PC-9 (cell line): ENCODE results near the gene FAM72A. TPM values are rescaled to one million over a fixed set of nuclear protein-coding genes. Genes with fewer than 3 reads are reported as not detected.
A peak's percentile ranks its signal among the peaks of the same experiment; 100 is the strongest.
"Not testable (repeated sequence)": the region's sequence is repeated elsewhere in the genome, so short reads cannot be mapped to it uniquely, and the experiment has no call there.

Experiments used
- BruUV-seq: library from RNA; stranded (reverse); fragments of 400-500 nt; replicated peaks from 2 replicates; lab custom pipeline; 2021; lab: Mats Ljungman, UMichigan
- CTCF ChIA-PET: fragments of 300-600 bp; sonication (Branson Sonifier 250); formaldehyde crosslinking; loops from one replicate; lab custom pipeline; 2022; ENCODE audit warnings: antibody characterized with exemption; lab: Charles Lee
- POLR2A ChIA-PET: fragments of 300-600 bp; sonication (Branson Sonifier 250); formaldehyde crosslinking; loops from one replicate; lab custom pipeline; 2022; ENCODE audit warnings: antibody characterized with exemption; ENCODE audit not compliant: unreplicated experiment; lab: Charles Lee
- DNase-seq, 2 experiments: peaks; one replicate each; pipeline versions ENCODE4 v3.0.0 to v3.0.0-alpha.2; 2015 to 2022; ENCODE audit warnings: mixed read lengths in 1 of 2
- H2AFZ ChIP-seq: fragments of 200-600 bp; sonication (generic); 2 replicates; pipeline ENCODE4 v1.8.1; 2017; ENCODE audit warnings: antibody characterized with exemption
- H3F3A ChIP-seq: fragments of 200-600 bp; sonication (generic); 2 replicates; pipeline ENCODE4 v1.8.1; 2017; ENCODE audit warnings: antibody characterized with exemption, mild to moderate bottlenecking, low read depth; ENCODE audit not compliant: insufficient read depth
- H3K27ac ChIP-seq: fragments of 200-600 bp; sonication (generic); 2 replicates; pipeline ENCODE4 v1.6.1; 2016; ENCODE audit warnings: mixed run types
- H3K27me3 ChIP-seq: fragments of 200-600 bp; sonication (generic); 2 replicates; pipeline ENCODE4 v1.6.1; 2016; ENCODE audit warnings: low read depth, mixed run types; ENCODE audit not compliant: insufficient read depth
- H3K36me3 ChIP-seq: fragments of 200-600 bp; sonication (generic); 2 replicates; pipeline ENCODE4 v1.6.1; 2016; ENCODE audit warnings: low read depth, mixed run types
- H3K4me1 ChIP-seq: fragments of 200-600 bp; sonication (generic); replicated peaks from 2 replicates; pipeline ENCODE4 v1.6.1; 2016; ENCODE audit warnings: mixed run types; ENCODE audit not compliant: insufficient read depth
- H3K4me2 ChIP-seq: fragments of 200-600 bp; sonication (generic); 2 replicates; pipeline ENCODE4 v1.6.1; 2017; ENCODE audit warnings: mixed run types
- H3K4me3 ChIP-seq: fragments of 200-600 bp; sonication (generic); 2 replicates; pipeline ENCODE4 v1.6.1; 2016; ENCODE audit warnings: mixed run types
- H3K79me2 ChIP-seq: fragments of 200-600 bp; sonication (generic); 2 replicates; pipeline ENCODE4 v1.6.1; 2017; ENCODE audit warnings: low read depth, mixed run types
- H3K9me2 ChIP-seq: fragments of 200-600 bp; sonication (generic); 2 replicates; pipeline ENCODE4 v1.8.1; 2017; ENCODE audit warnings: mild to moderate bottlenecking; ENCODE audit not compliant: insufficient read depth
- H3K9me3 ChIP-seq: fragments of 200-600 bp; sonication (generic); 2 replicates; pipeline ENCODE4 v1.8.1; 2016; ENCODE audit warnings: low read depth; ENCODE audit not compliant: insufficient read depth
- H4K20me1 ChIP-seq: fragments of 200-600 bp; sonication (generic); 2 replicates; pipeline ENCODE4 v1.8.1; 2017; ENCODE audit not compliant: insufficient read depth
- intact Hi-C: fragments of 100-400 bp; cut with micrococcal nuclease; formaldehyde crosslinking; loops from one replicate; pipeline ENCODE4 v1.10.0; 2022; ENCODE audit not compliant: unreplicated experiment
- total RNA-seq: library from RNA; stranded (reverse); gene quantifications from 2 replicates; pipeline ENCODE4 v1.2.3, GENCODE V29; 2021

Gene FAM72A
- total RNA-seq, 1 experiment from 2014 or later, result 20.0 TPM

DNA sequence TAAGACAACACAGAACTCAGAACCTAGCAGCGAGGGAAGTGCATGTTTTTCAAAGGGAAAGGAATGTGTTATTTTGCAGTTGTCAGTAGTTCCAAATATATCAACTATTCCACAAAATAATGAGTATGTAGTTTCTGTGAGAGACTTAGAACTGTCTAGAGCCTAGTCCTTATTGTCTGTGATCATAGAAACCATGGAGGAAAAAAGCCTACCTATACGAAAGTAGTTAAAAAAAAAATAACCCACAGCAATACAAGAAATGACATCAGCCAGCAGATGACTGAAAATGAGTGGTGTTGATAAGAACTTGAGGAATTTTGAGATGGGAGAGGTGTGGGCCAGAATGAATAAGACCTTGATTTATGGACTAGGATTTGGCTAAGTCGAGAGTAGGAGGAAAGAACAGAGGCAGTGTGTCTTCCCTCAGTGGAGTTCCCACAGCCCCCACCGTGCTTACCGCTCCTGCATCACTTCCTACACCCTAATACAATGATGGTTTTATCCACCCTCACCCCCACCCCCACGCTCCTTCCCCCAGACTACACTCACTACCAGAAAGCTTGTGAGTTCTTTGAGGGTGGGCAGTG, 21.6 kb upstream of the FAM72A start:
- H3K4me1 ChIP-seq, H3F3A ChIP-seq, H4K20me1 ChIP-seq, H3K4me2 ChIP-seq, BruUV-seq, H2AFZ ChIP-seq, intact Hi-C loops, H3K4me3 ChIP-seq, H3K9me3 ChIP-seq, H3K79me2 ChIP-seq, H3K36me3 ChIP-seq, H3K27ac ChIP-seq, H3K27me3 ChIP-seq, POLR2A ChIA-PET, CTCF ChIA-PET, DNase-seq, H3K9me2 ChIP-seq: not testable (repeated sequence)

DNA sequence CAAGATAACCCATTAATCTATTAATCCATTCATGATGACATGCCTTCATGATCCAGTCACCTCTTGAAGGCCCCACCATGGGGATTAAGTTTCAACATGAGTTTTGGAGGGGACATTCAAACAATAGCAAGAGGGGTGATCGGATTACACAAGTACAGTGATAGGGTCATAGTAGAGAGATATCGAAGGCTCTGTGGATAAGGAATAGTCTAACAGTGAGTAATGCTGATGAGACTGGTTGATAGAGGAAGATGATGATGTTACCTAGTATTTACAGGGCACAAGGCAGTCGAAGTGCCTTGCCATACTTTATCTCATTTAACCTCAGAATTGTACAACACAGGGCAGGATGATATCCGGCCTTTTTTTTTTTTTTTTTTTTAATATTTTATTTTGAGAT, 18.9 kb upstream of the FAM72A start:
- H3K4me3 ChIP-seq, H3K4me1 ChIP-seq, intact Hi-C loops, H3F3A ChIP-seq, DNase-seq, H3K9me2 ChIP-seq, CTCF ChIA-PET, H2AFZ ChIP-seq, BruUV-seq, POLR2A ChIA-PET, H3K4me2 ChIP-seq, H3K9me3 ChIP-seq, H3K27ac ChIP-seq, H3K79me2 ChIP-seq, H3K36me3 ChIP-seq, H4K20me1 ChIP-seq, H3K27me3 ChIP-seq: not testable (repeated sequence)

DNA sequence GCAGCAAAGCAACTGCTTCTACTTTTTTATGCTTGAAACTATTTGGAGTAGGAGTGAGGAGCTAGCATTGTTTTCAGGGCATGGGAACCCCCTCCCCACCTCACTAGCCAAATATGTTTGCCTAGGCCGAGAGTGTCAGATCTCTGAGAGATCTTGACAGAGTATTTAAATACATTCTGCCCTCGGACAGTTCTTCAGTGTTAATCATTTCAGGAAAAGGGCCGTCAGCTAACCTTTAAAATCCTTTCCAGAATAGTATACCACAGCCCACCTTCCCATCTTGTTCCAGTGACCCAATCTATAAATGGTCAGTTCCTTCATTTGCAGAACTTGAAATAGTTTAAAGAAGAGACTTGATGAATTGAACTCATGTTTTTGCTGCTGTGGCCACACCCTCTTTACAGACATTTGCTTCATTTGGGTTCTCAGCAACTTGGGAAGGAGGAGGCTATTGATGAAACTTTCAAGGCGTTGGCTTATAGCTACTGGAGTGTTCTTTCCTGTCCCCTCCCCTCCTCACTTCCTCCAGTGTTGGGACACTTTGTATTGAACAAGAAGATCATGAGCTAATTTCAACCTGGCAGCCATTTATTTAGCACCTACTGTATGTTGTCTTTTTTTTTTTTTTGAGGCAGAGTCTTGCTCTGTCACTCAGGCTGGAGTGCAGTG, 17.8 kb upstream of the FAM72A start:
- H3K4me1 ChIP-seq, H3K27me3 ChIP-seq, H3K4me3 ChIP-seq, BruUV-seq, H3K9me3 ChIP-seq, H3K36me3 ChIP-seq, intact Hi-C loops, H4K20me1 ChIP-seq, H3K9me2 ChIP-seq, H3K79me2 ChIP-seq, CTCF ChIA-PET, H3F3A ChIP-seq, H3K4me2 ChIP-seq, H2AFZ ChIP-seq, POLR2A ChIA-PET: not testable (repeated sequence)
- peak; percentile 23 to 31 for DNase-seq
- 0 out of 2 replicates have a peak overlapping the region, but pooled peaks have one; percentile 16 for H3K27ac ChIP-seq

DNA sequence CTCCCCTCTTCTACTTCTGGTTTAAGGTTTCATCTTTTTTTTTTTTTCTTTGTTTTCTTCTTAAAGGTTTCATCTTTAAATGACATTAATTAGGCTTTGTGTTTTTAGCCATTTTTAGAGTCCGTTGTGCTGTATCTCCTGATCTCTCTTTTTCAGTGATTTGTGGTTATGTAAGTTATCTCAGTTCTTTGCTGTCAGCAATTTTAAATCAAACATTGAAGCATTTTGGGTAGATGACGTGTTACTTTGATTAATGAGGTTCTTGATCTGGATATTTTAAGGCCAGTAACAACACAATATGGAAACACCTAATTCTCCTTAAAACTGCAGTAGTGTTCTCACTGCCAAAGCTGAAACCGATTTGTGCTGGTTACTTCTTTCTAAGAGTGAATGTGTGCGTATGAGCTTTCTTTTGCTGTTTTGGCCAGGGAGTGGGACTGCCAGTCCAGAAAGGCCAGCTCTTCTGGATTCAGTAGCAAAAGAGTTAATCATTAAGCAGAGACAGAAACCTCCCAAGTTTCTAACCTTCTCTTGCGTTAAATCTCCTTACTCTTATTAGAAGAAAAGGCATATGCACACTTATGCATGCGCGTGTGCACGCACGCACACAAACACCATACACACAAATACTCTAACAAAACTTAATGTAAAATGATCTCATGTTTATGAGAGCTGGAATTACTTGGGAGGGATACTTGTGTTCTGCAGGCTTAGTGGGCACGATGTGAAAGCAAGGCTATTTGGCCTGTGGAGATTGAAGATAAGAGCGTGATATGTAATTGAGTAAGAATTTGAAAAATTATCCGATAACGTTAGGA, 17.1 kb upstream of the FAM72A start:
- POLR2A ChIA-PET, result not testable (repeated sequence)

DNA sequence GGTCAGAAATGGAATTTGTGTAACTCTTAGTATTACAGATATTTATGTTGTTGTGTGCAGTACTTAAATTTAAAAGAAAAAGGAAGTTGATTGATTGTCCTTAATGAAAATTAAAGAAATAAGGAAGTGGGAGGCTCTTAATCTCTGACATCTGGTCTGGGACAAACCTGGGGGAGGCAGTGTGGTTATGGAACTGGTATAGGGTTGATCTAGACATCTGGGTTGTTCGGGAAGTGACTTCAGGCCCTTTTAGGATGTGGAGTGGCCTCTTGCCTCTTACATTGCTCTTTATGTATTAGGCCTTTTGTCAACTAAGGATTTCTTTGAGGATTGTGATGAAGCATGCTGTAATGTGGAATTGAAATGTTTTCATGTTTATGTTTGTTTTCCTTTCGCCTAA, 16.1 kb upstream of the FAM72A start:
- POLR2A ChIA-PET, H2AFZ ChIP-seq, H3K4me2 ChIP-seq, H3K79me2 ChIP-seq, BruUV-seq, H3K9me2 ChIP-seq, H3K36me3 ChIP-seq, H4K20me1 ChIP-seq, H3K9me3 ChIP-seq, CTCF ChIA-PET, intact Hi-C loops, H3K27ac ChIP-seq, H3K27me3 ChIP-seq, H3K4me3 ChIP-seq, H3F3A ChIP-seq, DNase-seq, H3K4me1 ChIP-seq: not testable (repeated sequence)

More for the DNA sequence above, 17.1 kb upstream of the FAM72A start:
- intact Hi-C loops, H4K20me1 ChIP-seq, H3F3A ChIP-seq, H3K9me3 ChIP-seq, CTCF ChIA-PET, BruUV-seq, H3K4me1 ChIP-seq, H3K4me2 ChIP-seq, H3K27ac ChIP-seq, DNase-seq, H3K27me3 ChIP-seq, H3K4me3 ChIP-seq, H2AFZ ChIP-seq, H3K9me2 ChIP-seq, H3K36me3 ChIP-seq, H3K79me2 ChIP-seq: not testable (repeated sequence)

DNA sequence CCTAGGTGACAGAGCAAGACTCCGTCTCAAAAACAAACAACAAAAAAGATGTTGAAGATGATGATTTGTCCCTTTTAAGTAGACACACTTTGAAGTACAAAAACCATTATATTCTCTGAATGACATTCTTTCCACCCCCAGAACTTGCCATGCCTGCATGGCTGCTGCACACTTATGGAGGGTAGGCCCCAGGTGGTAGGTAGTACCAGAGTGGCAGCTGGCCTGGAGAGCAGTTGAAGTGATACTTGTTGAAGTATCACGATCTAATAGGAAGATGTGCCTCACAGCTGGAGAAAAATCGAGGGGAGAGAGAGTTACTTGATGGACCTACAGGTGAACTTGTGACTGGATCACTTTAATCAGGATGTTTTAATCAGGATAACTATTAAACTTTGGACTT, 15.6 kb upstream of the FAM72A start:
- H3K36me3 ChIP-seq, H3K27me3 ChIP-seq, H3K79me2 ChIP-seq, H3F3A ChIP-seq, H4K20me1 ChIP-seq, POLR2A ChIA-PET, H3K4me2 ChIP-seq, intact Hi-C loops, H3K4me1 ChIP-seq, H2AFZ ChIP-seq, CTCF ChIA-PET, DNase-seq, H3K27ac ChIP-seq, H3K9me3 ChIP-seq, H3K9me2 ChIP-seq, H3K4me3 ChIP-seq, BruUV-seq: not testable (repeated sequence)
